K562 (cell line): Measurements from ENCODE around the gene RNF186. TPM values are rescaled to one million over a fixed set of nuclear protein-coding genes. Genes with fewer than 3 reads are reported as not detected.

Experiments used
- PHF8 ChIP-seq: fragments of 200-600 bp; sonication (generic); IDR thresholded peaks from 2 replicates; pipeline ENCODE4 v1.6.1; 2012; ENCODE audit warnings: mixed run types, mild to moderate bottlenecking, inconsistent platforms, low read length, moderate library complexity, borderline replicate concordance
- REST ChIP-seq, 2 experiments: fragments of 450-650 bp; formaldehyde crosslinking in 1 of 2; IDR thresholded peaks; 2 replicates each; pipeline versions ENCODE4 v1.4.0 to v1.6.1; 2014 to 2020; ENCODE audit warnings: mild to moderate bottlenecking in 2 of 2, borderline replicate concordance in 1 of 2, low read depth in 1 of 2
- polyA plus RNA-seq, 8 experiments: library from polyadenylated mRNA; depleted of rRNA in 4 of 8; stranded (reverse) in 5 of 8; unstranded in 3 of 8; fragments of >200 nt; fragmentation: Nextera tagmentation in 2 of 8; fragmentation: Illumina TruSeq in 1 of 8; extraction: Ambion mirVana in 2 of 8; extraction: Trizol in 1 of 8; gene quantifications; 2 replicates each; pipeline versions ENCODE4 v1.2.1 to v1.2.3, GENCODE V29; 2011 to 2014; ENCODE audit warnings: inconsistent platforms in 1 of 8, missing spikeins in 1 of 8
- total RNA-seq, 7 experiments: library from RNA; depleted of rRNA in 6 of 7; stranded (reverse); fragments of >200 nt in 6 of 7; fragmentation: Illumina TruSeq in 2 of 7; extraction: Trizol in 2 of 7; gene quantifications; 2 replicates each; pipeline versions ENCODE4 v1.2.1 to v1.2.3, GENCODE V29; 2011 to 2021; ENCODE audit warnings: low replicate concordance in 1 of 7

RNF186 gene
- total and polyA plus RNA-seq, 9 of the 15 experiments (the other 6 are each of a cell fraction or from before 2014, with no cell fraction given): not detected

- TF ChIP-seq PHF8 (no peak), REST (IDR thresholded peaks at IDR 0.05; ENCODE audit: borderline replicate concordance) (peak; percentile 59), REST (CRISPR knock-in tag; IDR thresholded peaks at IDR 0.05; ENCODE audit: low read depth) (no peak)
Observed at GRCh38 chr1:19811206-19811851, 3.8 kb downstream of the RNF186 start (continued).
